Endothelial cell of umbilical vein (primary cell): Measurements from ENCODE around the gene GPR137.

Experiments used
- CTCF ChIP-seq, 2 donors: IDR thresholded peaks; 1 replicate in 1 of 2; 2 replicates in 1 of 2; pipeline ENCODE4 v1.5.1; 2011; ENCODE audit warnings: low read length in 2 of 2, mild to moderate bottlenecking in 2 of 2, moderate library complexity in 2 of 2, control low read depth in 1 of 2, inconsistent platforms in 1 of 2, low read depth in 1 of 2; ENCODE audit not compliant: insufficient read depth in 1 of 2; ENCODE audit errors: extremely low read depth in 1 of 2
- EZH2 ChIP-seq: IDR thresholded peaks from 2 replicates; pipeline ENCODE4 v1.6.1; 2012; ENCODE audit warnings: borderline replicate concordance, low read depth, mild to moderate bottlenecking, moderate library complexity, low read length, inconsistent platforms; ENCODE audit not compliant: severe bottlenecking
- GATA2 ChIP-seq: IDR thresholded peaks from 2 replicates; pipeline ENCODE4 v1.7.0; 2011; ENCODE audit warnings: low read depth, mild to moderate bottlenecking, moderate library complexity, mixed read lengths, low read length; ENCODE audit not compliant: insufficient read length, insufficient read depth
- JUN ChIP-seq: IDR thresholded peaks from 2 replicates; pipeline ENCODE4 v1.6.1; 2011; ENCODE audit warnings: borderline replicate concordance, low read depth; ENCODE audit not compliant: insufficient read length, insufficient read depth
- POLR2A ChIP-seq: IDR thresholded peaks from 2 replicates; pipeline ENCODE4 v1.6.1; 2012; ENCODE audit warnings: low read depth, mild to moderate bottlenecking, control low read depth, low read length

- TF ChIP-seq POLR2A = no peak
- no peak for TF ChIP-seq CTCF (IDR thresholded peaks at IDR 0.05; ENCODE audit: extremely low read depth in 1 of 2, insufficient read depth in 1 of 2, low read depth in 1 of 2, low read length in 2 of 2)
- TF ChIP-seq EZH2 = no peak
- TF ChIP-seq JUN = no peak
- no peak for TF ChIP-seq GATA2
Measured at GRCh38 chr11:64324692-64325469, 39.2 kb downstream of the GPR137 start.
